NCI-H1105 treated with DMSO at 0.1 percent for 48 hours (cell line): ENCODE results near the gene FNTB.
"Not testable (repeated sequence)": the region's sequence is repeated elsewhere in the genome, so short reads cannot be mapped to it uniquely, and the experiment has no call there.

Experiments used
- DNase-seq: peaks from one replicate; lab custom pipeline; 2025; lab: John Stamatoyannopoulos, UW

Gene FNTB

DNA sequence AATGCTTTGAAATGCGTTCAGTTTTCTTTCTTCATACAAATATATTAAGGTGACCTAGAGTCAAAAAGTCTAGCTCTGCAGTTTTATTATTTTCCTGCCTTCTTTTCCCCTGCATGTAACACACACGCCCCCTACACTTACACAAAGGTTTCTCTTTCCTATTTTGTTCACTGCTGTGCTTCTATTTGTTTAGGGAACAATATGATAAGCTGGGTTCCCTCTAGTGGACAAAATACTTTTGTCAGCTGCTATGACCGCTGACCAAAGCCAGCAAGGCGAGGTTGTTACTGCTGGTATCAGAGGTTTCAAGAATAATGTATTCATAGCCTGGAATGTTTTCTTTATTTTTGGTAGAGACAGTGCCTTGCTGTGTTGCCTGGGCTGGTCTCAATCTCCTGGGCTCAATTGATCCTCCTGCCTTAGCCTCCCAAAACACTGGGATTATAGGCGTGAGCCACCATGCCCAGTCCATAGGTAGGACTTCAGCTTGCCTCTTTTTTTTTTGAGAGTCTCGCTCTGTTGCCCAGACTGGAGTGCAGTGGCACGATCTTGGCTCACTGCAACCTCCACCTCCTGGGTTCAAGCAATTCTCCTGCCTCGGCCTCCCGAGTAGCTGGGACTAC is 33.4 kb downstream of the FNTB start:
- DNase-seq: peak; percentile 18

DNA sequence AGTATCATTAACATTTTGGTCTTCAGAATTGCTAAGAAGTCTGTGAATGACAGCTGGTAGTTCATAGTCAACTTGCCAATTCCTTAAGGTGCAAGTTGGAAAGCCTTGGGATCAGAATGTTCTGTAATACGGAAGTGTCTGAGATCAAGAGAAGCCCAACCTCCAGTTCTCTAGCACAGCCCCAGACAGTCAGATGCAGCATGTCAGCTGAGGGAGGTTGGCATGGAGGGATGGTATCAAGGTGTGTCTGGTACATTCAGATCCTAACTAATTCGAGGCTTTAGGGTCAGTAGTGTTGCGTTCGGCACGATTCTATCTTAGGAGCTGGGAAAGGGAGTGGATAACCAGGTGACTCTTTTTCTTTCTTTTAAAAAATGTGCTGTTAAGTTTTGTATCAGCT is 38.3 kb downstream of the FNTB start:
- no peak for DNase-seq

DNA sequence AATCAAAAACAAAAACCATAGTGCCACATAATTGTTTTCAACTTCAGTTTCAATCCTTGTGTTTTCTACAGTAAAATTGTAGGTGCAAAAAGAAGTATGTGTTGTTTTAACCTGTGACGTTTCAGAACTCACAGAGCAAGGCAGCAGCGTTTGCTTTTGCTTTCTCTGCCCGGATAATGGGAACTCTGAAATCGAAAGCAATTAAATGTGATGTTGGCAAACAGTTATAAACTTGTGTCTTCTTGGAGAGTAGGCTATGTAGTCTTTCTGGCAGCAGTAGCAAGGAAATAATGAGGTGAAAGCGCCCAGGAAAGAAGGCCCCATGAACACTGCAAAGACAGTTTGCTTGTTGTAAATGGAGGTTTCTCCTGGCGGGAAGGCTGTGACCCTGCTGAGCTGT is 39.1 kb downstream of the FNTB start:
- no peak for DNase-seq

- no peak for DNase-seq
Observed at GRCh38 chr14:65026526-65026925, 39.8 kb downstream of the FNTB start.

DNA sequence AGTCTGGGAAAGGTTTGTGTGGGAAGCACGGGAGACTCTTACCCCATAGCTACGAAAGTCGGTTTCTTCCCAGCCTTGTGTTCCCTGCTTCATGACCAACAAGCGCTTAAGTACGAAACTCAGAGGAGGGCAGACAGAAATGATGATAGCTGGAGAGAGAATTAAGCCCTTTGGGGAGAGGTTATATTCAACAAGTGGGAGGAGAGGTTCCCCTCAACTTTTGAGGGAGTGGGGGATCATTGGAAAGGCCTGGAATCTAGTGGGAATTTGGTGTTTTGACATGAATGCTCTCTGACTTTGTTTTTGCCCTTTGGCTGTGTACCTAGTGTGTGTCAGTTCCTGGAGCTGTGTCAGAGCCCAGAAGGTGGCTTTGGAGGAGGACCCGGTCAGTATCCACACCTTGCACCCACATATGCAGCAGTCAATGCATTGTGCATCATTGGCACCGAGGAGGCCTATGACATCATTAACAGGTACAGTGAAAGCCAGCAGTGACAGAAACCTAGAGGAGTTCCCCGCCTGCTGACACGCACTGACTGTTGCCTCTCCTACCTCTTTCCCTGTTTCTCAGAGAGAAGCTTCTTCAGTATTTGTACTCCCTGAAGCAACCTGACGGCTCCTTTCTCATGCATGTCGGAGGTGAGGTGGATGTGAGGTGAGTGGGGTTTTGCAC is 40.6 kb downstream of the FNTB start:
- no peak for DNase-seq

GRCh38 chr14:65028937-65029336 is 42.2 kb downstream of the FNTB start:
- no peak for DNase-seq

DNA sequence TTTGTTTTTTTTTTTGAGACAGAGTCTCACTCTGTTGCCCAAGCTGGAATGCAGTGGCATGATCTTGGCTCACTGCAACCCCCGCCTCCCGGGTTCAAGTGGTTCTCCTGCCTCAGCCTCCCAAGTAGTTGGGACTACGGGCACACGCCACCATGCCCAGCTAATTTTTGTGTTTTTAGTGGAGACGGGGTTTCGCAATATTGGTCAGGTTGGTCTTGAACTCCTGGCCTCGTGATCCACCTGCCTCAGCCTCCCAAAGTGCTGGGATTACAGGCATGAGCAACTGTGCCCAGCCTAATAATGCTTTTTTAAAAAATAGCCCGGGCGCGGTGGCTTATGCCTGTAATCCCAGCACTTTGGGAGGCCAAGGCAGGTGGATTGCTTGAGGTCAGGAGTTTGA is 44.6 kb downstream of the FNTB start:
- DNase-seq: not testable (repeated sequence)

GRCh38 chr14:65032319-65032718 is 45.6 kb downstream of the FNTB start:
- DNase-seq: no peak

- no peak for DNase-seq
Observed at GRCh38 chr14:65033181-65033580, 46.5 kb downstream of the FNTB start.

DNA sequence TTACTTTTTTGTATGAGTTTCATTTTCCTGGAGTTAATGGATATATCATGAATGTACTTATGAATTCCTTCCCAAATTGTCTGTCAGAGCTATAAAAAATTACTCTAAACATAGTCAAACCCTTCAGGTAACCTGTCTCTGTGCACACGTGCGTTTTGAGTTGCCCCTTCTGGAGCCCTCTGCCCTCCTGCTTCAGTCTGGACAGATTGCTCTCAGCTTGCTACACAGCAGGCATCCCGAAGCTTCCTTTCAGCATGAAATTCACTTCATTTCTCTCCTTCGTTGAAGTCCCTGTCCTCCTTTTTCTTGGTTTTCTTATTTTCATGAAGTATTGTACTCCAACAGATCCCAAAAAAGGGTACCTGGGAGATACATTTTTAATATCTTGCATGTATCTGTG is 47.3 kb downstream of the FNTB start:
- no peak for DNase-seq

GRCh38 chr14:65035049-65035448 is 48.4 kb downstream of the FNTB start:
- no peak for DNase-seq

- DNase-seq: no peak
Observed at GRCh38 chr14:65038966-65039365, 52.3 kb downstream of the FNTB start.

DNA sequence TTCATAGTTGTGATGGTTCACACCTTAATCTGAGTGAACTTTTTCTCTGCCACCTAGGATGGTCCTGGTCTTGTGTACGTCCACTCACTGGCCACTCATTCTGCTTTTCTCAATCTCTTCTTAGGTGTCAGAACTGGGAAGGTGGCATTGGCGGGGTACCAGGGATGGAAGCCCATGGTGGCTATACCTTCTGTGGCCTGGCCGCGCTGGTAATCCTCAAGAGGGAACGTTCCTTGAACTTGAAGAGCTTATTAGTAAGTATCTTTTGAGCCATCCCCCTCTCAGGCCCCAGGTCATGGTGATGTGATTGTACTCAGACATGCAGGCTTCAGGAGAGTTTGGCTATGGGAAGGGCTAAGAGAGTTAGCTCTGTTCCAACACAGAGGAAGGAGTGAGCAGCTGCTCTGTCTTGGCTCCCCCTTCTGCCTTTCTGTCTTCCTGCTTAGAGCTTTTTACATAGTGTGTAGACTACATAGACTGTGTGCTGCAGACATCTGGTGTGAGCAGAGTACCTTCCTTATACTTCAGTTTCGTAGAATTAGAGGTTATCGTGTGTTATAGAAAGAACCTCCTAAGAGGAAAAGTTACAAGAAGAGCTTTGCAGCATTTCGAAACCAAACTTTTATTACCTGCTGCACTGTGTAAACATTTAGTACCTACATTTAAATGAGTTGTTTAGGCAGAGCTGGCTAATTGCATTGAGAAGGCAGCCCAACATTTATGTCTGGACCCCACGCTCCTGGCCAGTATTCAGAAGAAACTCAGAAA is 54.2 kb downstream of the FNTB start:
- no peak for DNase-seq

- no peak for DNase-seq
Observed at GRCh38 chr14:65041434-65041915, 54.8 kb downstream of the FNTB start.

GRCh38 chr14:65042296-65042695 is 55.6 kb downstream of the FNTB start:
- no peak for DNase-seq

GRCh38 chr14:65042731-65043372 is 56.2 kb downstream of the FNTB start:
- no peak for DNase-seq

- no peak for DNase-seq
Observed at GRCh38 chr14:65043893-65044595, 57.3 kb downstream of the FNTB start.

GRCh38 chr14:65044596-65044959 is 57.9 kb downstream of the FNTB start:
- no peak for DNase-seq

DNA sequence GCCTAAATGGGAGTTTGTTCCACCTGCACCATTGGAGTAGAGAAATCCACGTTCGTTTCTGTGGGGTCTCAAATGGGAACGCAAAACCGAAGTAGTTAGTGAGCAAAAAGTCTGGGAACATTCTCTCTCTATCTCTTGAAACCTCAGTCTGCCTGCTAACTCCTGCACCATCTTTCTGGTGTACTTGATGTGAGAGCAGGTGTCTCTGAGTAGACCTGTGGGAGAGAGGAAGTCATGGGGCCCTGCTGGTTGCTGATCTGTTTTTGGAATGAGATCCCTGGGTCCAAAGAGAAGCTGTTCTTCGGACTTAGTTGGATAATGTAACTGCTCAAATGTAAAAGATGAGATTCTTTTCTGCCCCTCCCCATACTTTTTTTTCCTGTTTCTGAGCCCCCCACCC is 58.3 kb downstream of the FNTB start:
- no peak for DNase-seq

GRCh38 chr14:65045709-65046108 is 59.0 kb downstream of the FNTB start:
- no peak for DNase-seq

- no peak for DNase-seq
Observed at GRCh38 chr14:65052832-65053231, 66.1 kb downstream of the FNTB start.

DNA sequence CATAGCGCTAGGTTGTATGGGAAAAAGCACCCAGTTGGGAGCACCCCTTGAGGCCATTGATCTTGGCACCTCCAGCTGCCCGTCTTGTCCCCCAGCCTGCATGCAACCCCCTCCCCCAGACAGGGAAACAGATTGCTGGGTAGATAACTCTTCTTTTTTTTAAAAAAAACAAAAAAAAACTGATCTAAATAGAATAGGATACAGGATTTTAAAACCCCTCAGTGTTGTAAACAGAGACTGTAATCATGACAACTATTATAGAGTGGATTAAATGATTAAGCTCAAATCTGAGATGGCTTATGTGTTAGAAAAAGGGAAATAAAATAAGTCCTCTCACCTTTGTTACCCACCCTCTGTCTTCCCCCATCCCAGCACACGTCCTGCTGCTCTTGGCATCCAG is 66.8 kb downstream of the FNTB start:
- DNase-seq: no peak
